HG03432 (cell line): ENCODE measurements around the gene IMPG2.

ENCODE experiments used
- ATAC-seq: cut with Tn5 transposase; IDR thresholded peaks from one replicate; pipeline ENCODE4 v1.9.1; 2021; ENCODE audit warnings: mild to moderate bottlenecking, moderate library complexity; ENCODE audit not compliant: unreplicated experiment

The IMPG2 gene

GRCh38 chr3:101189176-101189575 lies 131.2 kb downstream of the IMPG2 start:
- no peak for ATAC-seq

DNA sequence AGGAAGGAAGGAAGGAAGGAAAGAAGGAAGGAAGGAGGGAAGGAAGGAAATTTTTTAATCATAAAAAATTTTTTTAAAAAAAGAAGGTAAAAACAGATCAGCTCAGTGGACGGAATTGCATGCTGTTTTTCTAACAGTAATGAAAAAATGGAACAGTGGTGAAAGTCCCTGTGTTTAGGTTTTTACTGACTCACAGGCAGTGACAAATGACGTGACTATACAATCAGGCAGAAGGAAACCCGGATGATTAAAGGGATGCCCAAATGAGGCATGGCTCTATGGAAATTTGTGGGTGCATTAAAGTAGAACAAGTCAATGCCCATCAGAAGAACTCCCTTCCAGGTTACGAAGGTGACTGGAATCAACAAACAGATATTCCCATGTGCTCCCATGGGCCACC lies 135.0 kb downstream of the IMPG2 start:
- no peak for ATAC-seq

GRCh38 chr3:101184111-101184510 lies 136.3 kb downstream of the IMPG2 start:
- no peak for ATAC-seq

DNA sequence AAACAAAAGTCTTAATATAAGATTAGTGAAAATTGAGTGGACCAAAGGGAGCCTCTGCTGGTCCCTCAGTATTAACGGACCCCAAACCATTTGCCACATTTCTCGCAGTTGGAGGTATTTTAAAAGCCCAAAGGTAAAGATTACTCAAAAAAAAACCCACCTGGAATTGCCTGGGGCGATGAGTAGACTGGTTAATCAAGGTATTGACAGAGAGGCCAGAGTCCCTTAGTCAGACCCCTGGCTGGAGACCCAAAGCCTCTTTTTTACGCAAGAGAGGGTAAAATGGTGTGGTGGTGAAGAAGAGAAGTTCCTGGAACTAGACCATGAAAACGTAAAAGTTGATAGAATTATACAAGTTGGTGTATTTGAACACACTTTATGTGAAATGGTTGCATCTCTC lies 137.2 kb downstream of the IMPG2 start:
- no peak for ATAC-seq

DNA sequence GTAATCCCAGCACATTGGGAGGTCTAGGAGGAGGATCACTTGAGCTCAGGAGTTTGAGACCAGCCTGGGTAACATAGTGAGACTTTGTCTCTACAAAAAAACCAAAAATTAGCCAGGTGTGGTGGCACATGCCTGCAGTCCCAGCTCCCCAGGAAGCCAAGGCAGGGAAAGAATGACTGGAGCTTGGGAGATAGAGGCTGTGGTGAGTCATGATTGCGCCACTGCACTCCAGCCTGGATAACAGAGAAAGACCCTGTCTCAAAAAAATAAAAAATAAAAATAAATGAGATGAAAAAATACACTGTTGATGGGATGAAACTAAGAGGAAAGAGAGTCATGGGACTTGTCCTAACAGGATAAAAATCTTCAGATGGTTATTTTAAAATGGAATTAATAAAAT lies 137.6 kb downstream of the IMPG2 start:
- no peak for ATAC-seq

DNA sequence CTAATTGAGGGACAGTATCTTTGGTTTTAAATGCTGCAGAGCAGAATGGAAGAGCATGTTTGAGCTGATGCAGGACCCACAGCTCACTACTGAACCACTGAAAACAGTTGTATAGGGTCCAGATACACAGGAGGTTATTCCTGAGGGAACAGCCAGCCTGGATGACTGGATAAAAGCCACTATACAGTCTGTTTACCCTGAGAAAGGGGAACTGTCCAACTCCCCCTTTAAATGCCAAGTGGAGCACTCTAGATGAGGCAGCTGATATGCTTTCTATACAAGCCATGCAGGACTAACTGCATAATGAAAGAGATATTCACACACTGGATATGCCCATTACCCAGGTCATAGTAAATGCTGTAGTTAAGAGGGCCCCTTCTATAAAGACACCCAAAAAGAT lies 138.6 kb downstream of the IMPG2 start:
- no peak for ATAC-seq

- no peak for ATAC-seq
Measured at GRCh38 chr3:101179637-101180036, 140.7 kb downstream of the IMPG2 start.

DNA sequence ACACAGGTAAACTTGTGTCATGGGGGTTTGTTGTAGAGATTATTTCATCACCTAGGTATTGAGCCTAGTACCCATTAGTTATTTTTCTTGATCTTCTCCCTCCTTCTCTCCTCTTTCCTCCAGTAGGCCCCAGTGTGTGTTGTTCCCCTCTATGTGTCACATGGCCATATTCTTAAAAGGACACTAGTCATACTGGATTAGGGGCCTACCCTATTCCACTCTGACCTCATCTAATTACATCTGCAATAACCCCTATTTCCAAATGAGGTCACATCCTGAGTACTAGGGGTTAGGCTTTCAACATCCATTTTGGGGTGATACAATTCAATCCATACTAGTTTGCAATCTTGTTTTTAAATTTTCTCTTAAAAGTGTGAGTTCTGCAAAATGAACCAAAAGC lies 142.8 kb downstream of the IMPG2 start:
- no peak for ATAC-seq
